ENCODE data around the gene SORCS2. TPM values are rescaled to one million over a fixed set of nuclear protein-coding genes. Genes with fewer than 3 reads are reported as not detected.

Gene SORCS2
- total RNA-seq, 1 experiment from 2014 or later, result 0.06 TPM

- CTCF ChIA-PET, result no interaction called here
- Histone ChIP-seq H3K4me1 (ENCODE audit: insufficient read depth, low read length, poor library complexity, severe bottlenecking) (peaks cover 28% of the 10 kb centered on the region), H3K9me3 (ENCODE audit: low read depth, low read length, poor library complexity, severe bottlenecking) (no peaks in the 10 kb centered on the region), H3K27ac (ENCODE audit: low read depth, low read length, poor library complexity, severe bottlenecking) (no peak overlapping the region), H3K4me3 (ENCODE audit: low read depth, low read length, poor library complexity, severe bottlenecking) (no peak overlapping the region), H3K27me3 (replicated peaks; ENCODE audit: insufficient read depth, low read depth, low read length, poor library complexity) (no peaks in the 10 kb centered on the region), H3K36me3 (ENCODE audit: insufficient read depth, low read length, poor library complexity, severe bottlenecking) (peaks cover 23% of the 10 kb centered on the region)
- DNase-seq (ENCODE audit: low spot score), result no peak
- intact Hi-C loops (cut with micrococcal nuclease; ENCODE audit: unreplicated experiment), result loop anchor here (5.0 kb wide), 1 partner anchor 223 kb away; no protein-coding TSS in a partner anchor
- TF ChIP-seq EZH2 (IDR thresholded peaks at IDR 0.05; ENCODE audit: borderline replicate concordance, low read depth, low read length, poor library complexity, severe bottlenecking) (no peak), CTCF (conservative IDR thresholded peaks at IDR 0.05; ENCODE audit: low read depth, low read length) (no peak)
- no TSS peak for BruUV-seq (replicated peaks)
- POLR2A ChIA-PET (ENCODE audit: low non-redundant PET), result no interaction called here
Measured at GRCh38 chr4:7764466-7764865, 572.1 kb downstream of the SORCS2 start.

GRCh38 chr4:7765666-7766065, 573.3 kb downstream of the SORCS2 start:
- Histone ChIP-seq H3K4me3 (ENCODE audit: low read depth, low read length, poor library complexity, severe bottlenecking) (no peak overlapping the region), H3K9me3 (ENCODE audit: low read depth, low read length, poor library complexity, severe bottlenecking) (no peaks in the 10 kb centered on the region), H3K36me3 (ENCODE audit: insufficient read depth, low read length, poor library complexity, severe bottlenecking) (peaks cover 23% of the 10 kb centered on the region), H3K4me1 (ENCODE audit: insufficient read depth, low read length, poor library complexity, severe bottlenecking) (peaks cover 18% of the 10 kb centered on the region), H3K27me3 (replicated peaks; ENCODE audit: insufficient read depth, low read depth, low read length, poor library complexity) (no peaks in the 10 kb centered on the region), H3K27ac (ENCODE audit: low read depth, low read length, poor library complexity, severe bottlenecking) (no peak overlapping the region)
- no TSS peak for BruUV-seq (replicated peaks)
- no peak for TF ChIP-seq EZH2 (IDR thresholded peaks at IDR 0.05; ENCODE audit: borderline replicate concordance, low read depth, low read length, poor library complexity, severe bottlenecking)
- DNase-seq (ENCODE audit: low spot score), result no peak
- POLR2A ChIA-PET (ENCODE audit: low non-redundant PET), result no interaction called here
- intact Hi-C loops (cut with micrococcal nuclease; ENCODE audit: unreplicated experiment), result no loop called here
- CTCF ChIA-PET, result no interaction called here

GRCh38 chr4:7766086-7766485, 573.7 kb downstream of the SORCS2 start:
- Histone ChIP-seq H3K27me3 (replicated peaks; ENCODE audit: insufficient read depth, low read depth, low read length, poor library complexity) (no peaks in the 10 kb centered on the region), H3K4me1 (ENCODE audit: insufficient read depth, low read length, poor library complexity, severe bottlenecking) (peaks cover 15% of the 10 kb centered on the region), H3K9me3 (ENCODE audit: low read depth, low read length, poor library complexity, severe bottlenecking) (no peaks in the 10 kb centered on the region), H3K4me3 (ENCODE audit: low read depth, low read length, poor library complexity, severe bottlenecking) (no peak overlapping the region), H3K27ac (ENCODE audit: low read depth, low read length, poor library complexity, severe bottlenecking) (no peak overlapping the region), H3K36me3 (ENCODE audit: insufficient read depth, low read length, poor library complexity, severe bottlenecking) (peaks cover 22% of the 10 kb centered on the region)
- POLR2A ChIA-PET (ENCODE audit: low non-redundant PET), result no interaction called here
- no peak for TF ChIP-seq EZH2 (IDR thresholded peaks at IDR 0.05; ENCODE audit: borderline replicate concordance, low read depth, low read length, poor library complexity, severe bottlenecking)
- TF ChIP-seq CTCF (conservative IDR thresholded peaks at IDR 0.05; ENCODE audit: low read depth, low read length), result no peak
- BruUV-seq (replicated peaks), result no TSS peak
- intact Hi-C loops (cut with micrococcal nuclease; ENCODE audit: unreplicated experiment), result no loop called here
- no peak for DNase-seq (ENCODE audit: low spot score)
- CTCF ChIA-PET, result no interaction called here

- no peak for TF ChIP-seq CTCF (conservative IDR thresholded peaks at IDR 0.05; ENCODE audit: low read depth, low read length)
- no peak for TF ChIP-seq EZH2 (IDR thresholded peaks at IDR 0.05; ENCODE audit: borderline replicate concordance, low read depth, low read length, poor library complexity, severe bottlenecking)
- Histone ChIP-seq H3K27me3 (replicated peaks; ENCODE audit: insufficient read depth, low read depth, low read length, poor library complexity) (no peaks in the 10 kb centered on the region), H3K36me3 (ENCODE audit: insufficient read depth, low read length, poor library complexity, severe bottlenecking) (peaks cover 21% of the 10 kb centered on the region), H3K4me3 (ENCODE audit: low read depth, low read length, poor library complexity, severe bottlenecking) (no peak overlapping the region), H3K9me3 (ENCODE audit: low read depth, low read length, poor library complexity, severe bottlenecking) (no peaks in the 10 kb centered on the region), H3K27ac (ENCODE audit: low read depth, low read length, poor library complexity, severe bottlenecking) (no peak overlapping the region), H3K4me1 (ENCODE audit: insufficient read depth, low read length, poor library complexity, severe bottlenecking) (peaks cover 15% of the 10 kb centered on the region)
- POLR2A ChIA-PET (ENCODE audit: low non-redundant PET), result no interaction called here
- no peak for DNase-seq (ENCODE audit: low spot score)
- no TSS peak for BruUV-seq (replicated peaks)
- intact Hi-C loops (cut with micrococcal nuclease; ENCODE audit: unreplicated experiment), result no loop called here
- CTCF ChIA-PET, result no interaction called here
Measured at GRCh38 chr4:7766661-7767345, 574.5 kb downstream of the SORCS2 start.

All from A673 (cell line).